Common myeloid progenitor, CD34-positive (primary cell): Measurements from ENCODE around the gene KDM6A.
A peak's percentile ranks its signal among the peaks of the same experiment; 100 is the strongest.

Experiments used
- CTCF ChIA-PET: fragments of 350-600 bp; sonication (Branson Sonifier 250); formaldehyde crosslinking; loops from one replicate; lab custom pipeline; 2021; ENCODE audit warnings: antibody characterized with exemption; lab: Charles Lee
- POLR2A ChIA-PET: fragments of 350-600 bp; sonication (Branson Sonifier 250); formaldehyde crosslinking; loops from one replicate; lab custom pipeline; 2021; ENCODE audit warnings: antibody characterized with exemption; lab: Charles Lee
- DNase-seq, 3 donors: peaks; one replicate each; pipeline versions ENCODE4 v3.0.0 to v3.0.0-alpha.2; 2013
- H3K27ac ChIP-seq, 2 experiments: 1 replicate in 1 of 2; 2 replicates in 1 of 2; pipeline ENCODE4 v1.7.0; 2013; ENCODE audit warnings: inconsistent platforms in 2 of 2, low read length in 2 of 2, mild to moderate bottlenecking in 2 of 2, low read depth in 1 of 2, moderate library complexity in 1 of 2; ENCODE audit not compliant: severe bottlenecking in 2 of 2, insufficient read depth in 1 of 2, poor library complexity in 1 of 2
- H3K27me3 ChIP-seq, 5 experiments: replicated peaks in 2 of 5; 1 replicate in 3 of 5; 2 replicates in 2 of 5; pipeline versions ENCODE4 v1.6.1 to v1.7.0; 2013; ENCODE audit warnings: low read length in 4 of 5, mild to moderate bottlenecking in 2 of 5, moderate library complexity in 2 of 5, inconsistent platforms in 1 of 5; ENCODE audit not compliant: insufficient read depth in 5 of 5, control insufficient read depth in 4 of 5
- H3K36me3 ChIP-seq, 4 experiments: 1 replicate in 2 of 4; 2 replicates in 2 of 4; pipeline versions ENCODE4 v1.6.1 to v1.7.0; 2013; ENCODE audit warnings: low read length in 3 of 4, control low read depth in 1 of 4, mild to moderate bottlenecking in 1 of 4; ENCODE audit not compliant: control insufficient read depth in 4 of 4, insufficient read depth in 4 of 4
- H3K4me1 ChIP-seq, 4 experiments: 1 replicate in 3 of 4; 2 replicates in 1 of 4; pipeline versions ENCODE4 v1.6.1 to v1.7.1; 2013; ENCODE audit warnings: low read length in 3 of 4, mild to moderate bottlenecking in 3 of 4, control low read depth in 1 of 4, inconsistent platforms in 1 of 4, moderate library complexity in 1 of 4; ENCODE audit not compliant: control insufficient read depth in 4 of 4, insufficient read depth in 4 of 4; ENCODE audit errors: control extremely low read depth in 1 of 4
- H3K4me3 ChIP-seq, 7 experiments: 1 replicate in 4 of 7; 2 replicates in 3 of 7; pipeline versions ENCODE4 v1.5.1 to v1.7.0; 2013; ENCODE audit warnings: mild to moderate bottlenecking in 7 of 7, low read length in 6 of 7, moderate library complexity in 6 of 7, inconsistent platforms in 2 of 7, low read depth in 2 of 7, control low read depth in 1 of 7; ENCODE audit not compliant: insufficient read depth in 4 of 7, control insufficient read depth in 1 of 7; ENCODE audit errors: extremely low read depth in 1 of 7
- H3K9me3 ChIP-seq, 5 experiments: 1 replicate in 4 of 5; 2 replicates in 1 of 5; pipeline versions ENCODE4 v1.6.1 to v1.7.1; 2013; ENCODE audit warnings: low read length in 4 of 5, mild to moderate bottlenecking in 2 of 5, inconsistent platforms in 1 of 5, low read depth in 1 of 5, moderate library complexity in 1 of 5; ENCODE audit not compliant: control insufficient read depth in 4 of 5, insufficient read depth in 2 of 5; ENCODE audit errors: control extremely low read depth in 1 of 5
- WGBS: methylation state at CpG from one replicate; pipeline ENCODE4 v1.1.5; 2013; ENCODE audit not compliant: insufficient coverage; 5-methylcytosine and 5-hydroxymethylcytosine counted together

The KDM6A gene

DNA sequence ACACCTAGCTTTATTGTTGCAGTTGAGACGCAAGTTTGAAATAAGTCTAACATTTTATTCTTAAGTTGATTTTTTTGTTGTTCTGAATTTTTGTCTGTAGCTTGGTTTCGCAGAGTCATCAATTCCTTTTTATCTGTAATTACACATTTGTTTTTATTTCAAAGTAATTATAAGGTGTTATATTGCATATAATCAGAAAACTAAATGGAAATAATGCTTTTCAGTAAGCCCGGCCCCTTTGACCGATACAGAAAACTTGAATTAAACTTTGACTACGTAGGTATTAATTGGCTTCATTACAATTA is 2.1 kb downstream of the KDM6A start:
- ChIA-PET CTCF (interaction anchor here (1.2 kb wide), 1 partner anchor 203 kb away, joined by 3 read pairs; no protein-coding TSS in a partner anchor), POLR2A (no interaction called here)
- H3K4me3 ChIP-seq: peak overlapping the region in 6 of 7 experiments; percentile 87 to 98 (median 94)
- WGBS: 59% methylated on average over 3 of the region's 5 CpGs
- H3K36me3 ChIP-seq: peaks cover 0 to 3% (median 0%) of the 10 kb centered on the region in 4 experiments
- H3K9me3 ChIP-seq: no peaks in the 10 kb centered on the region
- peak overlapping the region; percentile 94 to 97 for H3K27ac ChIP-seq
- peaks cover 9 to 23% (median 18%) of the 10 kb centered on the region in 4 experiments for H3K4me1 ChIP-seq
- no peaks in the 10 kb centered on the region for H3K27me3 ChIP-seq
- no peak for DNase-seq

DNA sequence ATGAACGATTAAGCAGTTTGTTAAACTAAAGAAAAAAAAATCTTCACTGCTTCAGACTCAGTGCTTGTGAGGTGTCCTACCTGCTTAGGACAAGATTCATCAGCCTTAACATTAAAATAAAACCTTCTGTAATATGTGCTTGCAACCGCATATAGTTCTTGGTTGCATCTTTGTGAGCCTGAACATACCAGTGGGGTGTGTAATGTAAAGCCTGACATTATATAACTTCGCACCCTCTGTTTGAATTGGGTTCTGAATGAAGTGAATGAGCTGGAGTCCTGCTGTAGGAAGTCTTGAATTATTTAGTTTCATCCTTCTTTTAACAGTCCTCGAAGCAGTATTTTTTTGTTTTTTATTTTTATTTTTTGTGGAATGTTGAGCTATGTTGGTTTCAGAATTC is 3.1 kb downstream of the KDM6A start:
- DNase-seq: no peak
- H3K4me3 ChIP-seq: peak overlapping the region in 6 of 7 experiments; percentile 87 to 98 (median 94)
- 57% methylated on average over 1 of the region's 4 CpGs for WGBS
- CTCF ChIA-PET: interaction anchor here (1.1 kb wide), 1 partner anchor 10 kb away, joined by 4 read pairs; no protein-coding TSS in a partner anchor
- peak overlapping the region; percentile 16 to 97 for H3K27ac ChIP-seq
- POLR2A ChIA-PET: interaction anchor here (0.6 kb wide), 1 partner anchor 151 kb away, joined by 4 read pairs; no protein-coding TSS in a partner anchor
- H3K9me3 ChIP-seq: no peaks in the 10 kb centered on the region
- H3K27me3 ChIP-seq: no peaks in the 10 kb centered on the region
- peaks cover 0 to 3% (median 0%) of the 10 kb centered on the region in 4 experiments for H3K36me3 ChIP-seq
- H3K4me1 ChIP-seq: peaks cover 9 to 21% (median 17%) of the 10 kb centered on the region in 4 experiments

GRCh38 chrX:44876767-44877166 is 3.8 kb downstream of the KDM6A start:
- CTCF ChIA-PET: interaction anchor here (1.1 kb wide), 1 partner anchor 9 kb away, joined by 4 read pairs; no protein-coding TSS in a partner anchor

DNA sequence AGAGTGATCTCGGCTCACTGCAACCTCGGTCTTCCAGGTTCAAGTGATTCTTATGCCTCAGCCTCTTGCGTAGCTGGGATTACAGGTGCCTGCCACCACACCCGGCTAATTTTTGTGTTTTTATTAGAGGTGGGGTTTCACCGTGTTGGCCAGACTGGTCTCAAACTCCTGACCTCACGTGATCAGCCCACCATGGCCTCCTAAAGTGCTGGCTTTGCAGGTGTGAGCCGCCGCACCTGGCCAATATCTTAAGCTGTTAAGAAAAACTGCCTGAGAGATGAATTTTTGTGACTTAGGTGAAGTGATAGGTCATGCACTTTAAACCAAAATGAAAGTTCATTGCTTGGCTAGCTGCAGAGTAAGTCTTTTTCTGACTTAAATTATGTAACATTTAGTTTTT is 5.8 kb downstream of the KDM6A start:
- CTCF ChIA-PET: no interaction called here
- Histone ChIP-seq H3K27ac (no peak overlapping the region), H3K36me3 (peaks cover 0 to 3% (median 0%) of the 10 kb centered on the region in 4 experiments), H3K4me1 (peaks cover 9 to 17% (median 12%) of the 10 kb centered on the region in 4 experiments), H3K4me3 (no peak overlapping the region), H3K9me3 (no peaks in the 10 kb centered on the region), H3K27me3 (no peaks in the 10 kb centered on the region)
- DNase-seq: no peak
- WGBS: 100% methylated on average over 5 of the region's 8 CpGs
- POLR2A ChIA-PET: no interaction called here

More at GRCh38 chrX:44876767-44877166, 3.8 kb downstream of the KDM6A start:
- POLR2A ChIA-PET: interaction anchor here (0.6 kb wide), 1 partner anchor 150 kb away, joined by 4 read pairs; no protein-coding TSS in a partner anchor
- Histone ChIP-seq H3K27ac (no peak overlapping the region), H3K36me3 (peaks cover 0 to 3% (median 0%) of the 10 kb centered on the region in 4 experiments), H3K9me3 (no peaks in the 10 kb centered on the region), H3K4me3 (no peak overlapping the region), H3K4me1 (peaks cover 9 to 17% (median 12%) of the 10 kb centered on the region in 4 experiments), H3K27me3 (no peaks in the 10 kb centered on the region)
- no peak for DNase-seq
- WGBS: 95% methylated on average over 4 of the region's 19 CpGs

- Histone ChIP-seq H3K27ac (no peak overlapping the region), H3K36me3 (peaks cover 0 to 3% (median 0%) of the 10 kb centered on the region in 4 experiments), H3K27me3 (no peaks in the 10 kb centered on the region), H3K4me1 (peaks cover 0 to 5% (median 3%) of the 10 kb centered on the region in 4 experiments), H3K9me3 (no peaks in the 10 kb centered on the region), H3K4me3 (no peak overlapping the region)
- no peak for DNase-seq
- CTCF ChIA-PET: interaction anchor here (0.6 kb wide), 1 partner anchor 23 kb away, joined by 3 read pairs; no protein-coding TSS in a partner anchor
- POLR2A ChIA-PET: no interaction called here
- no CpG with 5 or more reads among the region's 10 CpGs for WGBS
Measured at GRCh38 chrX:44881549-44881948, 8.6 kb downstream of the KDM6A start.

- ChIA-PET CTCF (no interaction called here), POLR2A (interaction anchor here (1.3 kb wide), 1 partner anchor 9 kb away, joined by 3 read pairs; no protein-coding TSS in a partner anchor)
- H3K4me1 ChIP-seq: peaks cover 0 to 5% (median 1%) of the 10 kb centered on the region in 4 experiments
- H3K27ac ChIP-seq: no peak overlapping the region
- no peak overlapping the region for H3K4me3 ChIP-seq
- peaks cover 0 to 3% (median 0%) of the 10 kb centered on the region in 4 experiments for H3K36me3 ChIP-seq
- DNase-seq: no peak
- no peaks in the 10 kb centered on the region for H3K9me3 ChIP-seq
- no peaks in the 10 kb centered on the region for H3K27me3 ChIP-seq
Measured at GRCh38 chrX:44882635-44883034, 9.6 kb downstream of the KDM6A start.

DNA sequence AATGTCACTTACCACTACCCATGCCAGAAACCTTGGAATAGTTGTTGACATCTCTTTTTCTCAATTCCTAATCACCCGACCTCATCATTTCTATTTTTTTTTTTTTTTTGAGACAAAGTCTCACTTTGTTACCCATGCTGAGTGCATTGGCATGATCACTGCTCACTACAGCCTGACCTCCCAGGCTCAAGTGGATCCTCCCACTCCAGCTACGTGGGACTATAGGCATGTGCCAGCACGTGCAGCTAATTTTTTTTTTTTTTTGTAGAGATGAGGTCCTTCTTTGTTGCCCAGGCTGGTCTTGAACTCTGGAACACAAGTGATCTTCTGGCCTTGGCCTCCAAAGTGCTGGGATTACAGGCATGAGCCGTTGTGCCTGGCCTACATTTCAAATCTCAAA is 12.0 kb downstream of the KDM6A start:
- 90% methylated on average over 3 of the region's 4 CpGs for WGBS
- H3K27ac ChIP-seq: no peak overlapping the region
- POLR2A ChIA-PET: no interaction called here

More for the DNA sequence above, 12.0 kb downstream of the KDM6A start:
- Histone ChIP-seq H3K4me1 (peaks cover 0 to 9% (median 3%) of the 10 kb centered on the region in 4 experiments), H3K27me3 (no peaks in the 10 kb centered on the region), H3K9me3 (no peaks in the 10 kb centered on the region), H3K4me3 (no peak overlapping the region), H3K36me3 (no peaks in the 10 kb centered on the region)
- no peak for DNase-seq
- CTCF ChIA-PET: no interaction called here
